Cardiac septum (tissue), 1 donor: ENCODE results near the gene SLC2A5. TPM values are rescaled to one million over a fixed set of nuclear protein-coding genes. Genes with fewer than 3 reads are reported as not detected.
"Not testable (repeated sequence)": the region's sequence is repeated elsewhere in the genome, so short reads cannot be mapped to it uniquely, and the experiment has no call there.

ENCODE experiments used
- DNase-seq: peaks from one replicate; pipeline ENCODE4 v3.0.0-alpha.2; 2020; ENCODE audit warnings: low spot score
- intact Hi-C: fragments of 100-400 bp; cut with DNase I; formaldehyde crosslinking; loops from one replicate; pipeline ENCODE4 v1.14.0; 2022
- total RNA-seq: library from RNA; stranded (reverse); fragmentation: NEBNext Ultra II Directional; extraction: Animal tissue kit (Norgen Biotek cat#: 25700); gene quantifications from one replicate; pipeline ENCODE4 v1.2.1, GENCODE V29; 2021
- donor health status: DM: no; HTN: no; CAD: no.

Gene SLC2A5
- total RNA-seq, 1 donor from 2014 or later = 1.5 TPM

- intact Hi-C loops = no loop called here
- DNase-seq = no peak
Measured at GRCh38 chr1:9019896-9020295, 49.5 kb downstream of the SLC2A5 start.

GRCh38 chr1:9018333-9018732 is 51.1 kb downstream of the SLC2A5 start:
- DNase-seq = no peak
- intact Hi-C loops = no loop called here

GRCh38 chr1:9016455-9016854 is 53.0 kb downstream of the SLC2A5 start:
- DNase-seq = no peak
- intact Hi-C loops = no loop called here

- intact Hi-C loops = no loop called here
- DNase-seq = no peak
Measured at GRCh38 chr1:9014475-9015375, 54.7 kb downstream of the SLC2A5 start.

- intact Hi-C loops = no loop called here
- no peak for DNase-seq
Measured at GRCh38 chr1:9013819-9014218, 55.6 kb downstream of the SLC2A5 start.

GRCh38 chr1:9010781-9011323 is 58.6 kb downstream of the SLC2A5 start:
- intact Hi-C loops = no loop called here
- DNase-seq = no peak

- DNase-seq = no peak
- intact Hi-C loops = loop anchor here (2.0 to 5.0 kb wide), 2 partner anchors 91 to 92 kb away; no protein-coding TSS in a partner anchor
Measured at GRCh38 chr1:9009438-9010370, 59.7 kb downstream of the SLC2A5 start.

GRCh38 chr1:9008236-9008635 is 61.2 kb downstream of the SLC2A5 start:
- no peak for DNase-seq
- intact Hi-C loops = loop anchor here (2.0 to 5.0 kb wide), 2 partner anchors 91 to 93 kb away; no protein-coding TSS in a partner anchor

GRCh38 chr1:9006956-9007615 is 62.3 kb downstream of the SLC2A5 start:
- DNase-seq = no peak
- intact Hi-C loops = loop anchor here (5.0 kb wide), 1 partner anchor 90 kb away; no protein-coding TSS in a partner anchor

GRCh38 chr1:9005395-9005708 is 64.1 kb downstream of the SLC2A5 start:
- no peak for DNase-seq
- intact Hi-C loops = loop anchor here (5.0 kb wide), 1 partner anchor 88 kb away; no protein-coding TSS in a partner anchor

- intact Hi-C loops = loop anchor here (5.0 kb wide), 1 partner anchor 88 kb away; no protein-coding TSS in a partner anchor
- DNase-seq = peak; percentile 88
Measured at GRCh38 chr1:9004700-9005394, 64.6 kb downstream of the SLC2A5 start.

GRCh38 chr1:9004031-9004699 is 65.3 kb downstream of the SLC2A5 start:
- intact Hi-C loops = no loop called here
- DNase-seq = no peak

GRCh38 chr1:9002215-9002560 is 67.2 kb downstream of the SLC2A5 start:
- DNase-seq, intact Hi-C loops: not testable (repeated sequence)

GRCh38 chr1:9001534-9002214 is 67.8 kb downstream of the SLC2A5 start:
- intact Hi-C loops, DNase-seq: not testable (repeated sequence)

GRCh38 chr1:8993962-8994675 is 75.3 kb downstream of the SLC2A5 start:
- intact Hi-C loops, DNase-seq: not testable (repeated sequence)

GRCh38 chr1:8992936-8993687 is 76.3 kb downstream of the SLC2A5 start:
- intact Hi-C loops = no loop called here

More at GRCh38 chr1:8992936-8993687, 76.3 kb downstream of the SLC2A5 start:
- DNase-seq = no peak
